UCSD-AML1 (cell line): Measurements from ENCODE around the gene BACH2.
"Not testable (repeated sequence)": the region's sequence is repeated elsewhere in the genome, so short reads cannot be mapped to it uniquely, and the experiment has no call there.

ENCODE experiments used
- DNase-seq: peaks from one replicate; lab custom pipeline; 2025; ENCODE audit not compliant: unreplicated experiment; lab: John Stamatoyannopoulos, UW

The BACH2 gene

DNA sequence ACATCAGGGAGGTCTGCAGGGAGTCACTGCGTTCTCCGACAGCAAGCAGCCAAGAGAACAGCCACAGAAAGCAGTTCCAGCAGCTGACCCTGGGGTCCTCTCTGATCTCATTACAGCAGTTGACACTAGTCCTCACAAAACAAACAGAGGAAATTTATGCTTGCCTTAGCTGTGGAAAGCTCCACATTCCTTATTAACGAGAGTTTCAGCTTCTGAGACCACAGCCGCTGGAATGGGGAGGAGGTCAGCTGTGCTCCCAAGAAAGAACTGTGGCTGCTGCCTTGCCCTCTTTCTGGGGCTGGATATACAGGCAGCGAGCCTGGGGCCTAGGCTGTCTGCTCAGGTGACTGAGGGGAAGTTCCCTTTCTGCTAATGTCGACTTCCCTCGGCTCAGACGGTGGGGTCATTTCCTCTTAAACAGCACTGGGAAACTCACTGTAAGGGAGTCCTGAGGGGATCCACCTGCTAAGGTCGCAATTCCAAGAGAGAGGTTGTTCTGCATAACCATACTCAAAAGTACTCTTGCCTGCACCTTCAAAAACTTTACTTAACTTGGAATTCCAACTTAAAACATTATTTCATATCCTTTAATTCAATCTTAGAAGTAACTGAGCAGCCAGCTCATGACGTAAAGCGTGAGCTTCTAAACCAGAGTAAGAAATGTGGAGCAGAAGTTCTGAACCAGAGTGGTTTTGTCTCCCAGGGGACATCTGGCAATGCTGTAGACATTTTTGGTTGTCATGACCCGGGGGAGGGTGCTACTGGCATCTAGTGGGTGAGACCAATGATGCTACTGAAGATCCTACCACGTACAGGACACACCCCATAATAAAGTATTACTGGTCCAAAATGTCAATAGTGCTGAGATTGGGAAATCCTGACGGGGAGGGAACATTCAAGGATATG is 80.3 kb downstream of the BACH2 start:
- DNase-seq: peak; percentile 37

DNA sequence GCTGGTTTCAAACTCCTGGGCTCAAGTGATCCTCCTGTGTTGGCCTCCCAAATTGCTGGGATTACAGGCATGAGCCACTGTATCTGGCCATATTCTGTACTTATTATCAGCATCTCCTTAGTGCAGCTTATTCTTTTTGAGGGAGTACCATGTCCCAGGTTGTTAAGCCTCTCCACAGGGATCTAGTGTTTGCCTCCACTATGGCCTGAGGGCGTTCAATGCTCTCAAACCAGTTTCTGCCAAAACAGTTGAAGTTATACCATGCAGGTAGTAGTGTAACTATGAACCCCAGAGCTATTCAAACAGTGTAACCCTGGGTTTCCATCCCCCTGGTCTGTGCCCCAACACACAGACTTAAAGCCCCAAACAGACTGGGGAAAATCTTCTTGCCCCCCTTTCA is 81.7 kb downstream of the BACH2 start:
- no peak for DNase-seq

DNA sequence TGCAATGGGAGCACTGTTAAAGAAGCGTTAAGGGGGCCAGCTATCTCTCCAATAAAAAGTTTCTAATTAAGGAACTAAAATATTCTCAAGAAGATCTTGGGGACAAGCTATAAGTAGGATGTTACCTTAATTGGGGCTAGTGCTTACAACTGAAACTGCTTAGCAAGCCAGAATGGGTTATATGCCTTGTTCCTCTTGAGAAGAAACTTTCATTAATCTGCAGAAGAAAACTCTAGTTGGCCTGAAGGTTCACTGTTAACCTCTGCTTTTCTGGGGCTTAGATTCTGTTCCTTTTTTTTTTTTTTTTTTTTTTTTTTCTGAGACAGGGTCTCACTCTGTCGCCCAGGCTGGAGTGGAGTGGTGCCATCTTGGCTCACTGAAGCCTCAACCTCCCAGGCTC is 82.2 kb downstream of the BACH2 start:
- no peak for DNase-seq

DNA sequence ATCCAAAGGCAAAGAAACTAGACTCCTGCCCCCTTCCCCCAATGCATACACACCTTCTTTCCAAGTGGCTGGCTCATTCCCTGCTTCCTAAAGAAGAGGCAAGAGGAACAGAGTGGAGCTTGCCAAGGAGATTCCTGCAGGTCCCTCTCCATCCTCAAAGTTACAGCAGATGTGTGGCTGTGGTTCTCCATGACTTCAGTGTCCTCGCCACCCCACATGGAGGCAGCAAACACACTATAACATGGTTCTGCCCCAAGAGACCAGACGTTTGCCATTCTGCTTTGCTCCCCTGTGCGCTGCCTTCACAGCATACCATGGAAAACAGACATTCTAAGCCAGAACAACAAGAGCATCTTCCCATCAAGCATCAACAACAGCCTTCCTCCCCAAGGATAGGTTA is 84.4 kb downstream of the BACH2 start:
- peak; percentile 18 for DNase-seq

DNA sequence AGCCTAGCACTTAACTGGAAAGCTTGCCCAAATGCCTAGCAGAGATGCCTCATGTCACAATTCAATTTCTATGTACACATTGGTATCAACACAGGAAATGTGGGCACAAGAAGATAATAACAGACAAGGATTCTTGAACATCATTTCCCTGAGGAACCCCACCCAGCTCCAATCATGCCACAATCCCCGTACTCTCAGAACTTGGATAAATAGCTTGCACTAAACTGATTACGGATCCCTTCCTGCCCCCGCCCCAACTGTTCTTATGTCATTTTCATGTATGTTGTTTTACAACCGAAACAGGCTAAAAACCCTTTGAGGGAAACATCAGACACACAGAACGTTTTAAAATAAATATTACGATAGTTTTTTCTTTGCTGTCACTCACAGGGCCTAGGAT is 87.1 kb downstream of the BACH2 start:
- DNase-seq: no peak

DNA sequence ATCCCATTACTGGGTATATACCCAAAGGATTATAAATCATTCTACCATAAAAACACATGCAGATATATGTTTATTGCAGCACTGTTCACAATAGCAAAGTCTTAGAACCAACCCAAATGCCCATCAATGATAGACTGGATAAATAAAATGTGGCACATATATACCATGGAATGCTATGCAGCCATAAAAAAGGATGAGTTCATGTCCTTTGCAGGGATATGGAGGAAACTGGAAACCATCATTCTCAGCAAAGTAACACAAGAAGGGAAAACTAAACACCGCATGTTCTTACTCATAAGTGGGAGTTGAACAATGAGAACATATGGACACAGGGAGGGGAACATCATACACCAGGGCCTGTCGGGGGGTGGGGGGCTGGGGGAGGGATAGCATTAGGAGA is 88.0 kb downstream of the BACH2 start:
- not testable (repeated sequence) for DNase-seq

DNA sequence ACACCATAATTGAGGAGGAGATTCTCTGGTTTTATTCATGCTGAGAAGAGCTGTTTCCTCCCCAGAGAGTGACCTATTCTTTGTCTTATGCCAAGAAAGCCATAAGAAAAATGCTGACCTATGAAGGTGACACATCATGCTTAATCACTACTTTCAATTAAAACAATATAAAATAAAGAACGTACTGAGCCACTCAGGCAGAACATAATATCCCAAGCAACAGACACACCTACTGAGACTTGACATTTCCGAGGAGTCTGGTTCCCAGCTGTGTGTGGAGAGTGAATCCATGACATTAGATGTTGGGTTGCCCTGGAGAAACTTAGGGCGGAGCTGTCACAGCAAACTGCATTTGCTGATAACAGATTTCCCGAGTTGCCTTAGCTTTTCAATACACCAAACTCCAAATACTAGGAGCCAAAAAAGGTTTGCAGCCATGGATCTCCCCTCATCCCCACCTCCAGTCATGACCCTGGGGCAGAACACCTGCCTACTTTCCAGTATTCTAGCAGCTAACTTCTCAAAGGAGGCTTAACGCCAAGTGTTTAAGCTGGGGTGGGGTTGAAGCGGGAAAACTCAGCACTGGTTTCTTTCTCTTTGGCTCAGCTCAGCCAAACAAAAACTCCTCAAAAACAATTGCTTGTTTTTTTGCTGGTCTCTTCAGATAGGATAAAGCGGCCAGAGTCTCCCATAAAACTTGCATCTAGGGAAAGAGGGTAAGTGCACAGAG is 92.2 kb downstream of the BACH2 start:
- no peak for DNase-seq

DNA sequence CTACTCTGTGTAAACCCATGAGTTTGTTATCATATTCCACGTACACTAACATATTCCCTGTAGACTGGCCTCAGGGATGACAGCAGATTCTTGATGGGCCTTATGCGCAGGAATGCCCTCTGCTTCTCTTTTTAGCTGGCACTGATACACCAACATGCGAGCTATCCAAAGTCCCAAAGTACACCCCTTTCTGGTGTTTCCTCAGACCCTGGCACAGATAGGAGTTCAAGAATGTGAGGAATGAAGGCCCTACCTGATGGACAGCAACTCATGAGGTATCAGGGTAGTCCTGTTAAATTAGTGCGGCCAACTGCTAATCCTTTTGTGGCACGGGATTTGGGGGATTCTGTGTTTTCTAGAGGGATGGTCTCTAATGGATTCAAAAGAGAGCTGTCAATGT is 93.0 kb downstream of the BACH2 start:
- no peak for DNase-seq

DNA sequence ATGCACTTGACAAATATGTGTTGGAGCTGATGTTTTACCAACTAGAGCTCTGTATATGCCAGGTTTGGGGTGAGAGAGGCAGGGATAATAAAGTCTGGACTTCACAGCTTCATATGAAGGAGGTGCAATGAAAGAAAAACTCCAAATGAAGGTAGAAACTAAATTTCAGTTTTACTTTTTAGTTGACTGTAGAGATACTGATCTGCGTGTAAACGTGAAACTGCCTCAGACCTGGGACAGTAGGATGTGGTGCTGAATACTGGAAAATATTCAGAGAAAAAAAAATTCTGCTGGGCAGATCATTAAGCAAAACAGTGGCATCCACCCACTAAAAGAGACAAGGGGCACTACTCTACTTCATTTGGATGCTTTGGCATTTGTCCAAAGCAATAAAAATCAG is 94.5 kb downstream of the BACH2 start:
- no peak for DNase-seq

DNA sequence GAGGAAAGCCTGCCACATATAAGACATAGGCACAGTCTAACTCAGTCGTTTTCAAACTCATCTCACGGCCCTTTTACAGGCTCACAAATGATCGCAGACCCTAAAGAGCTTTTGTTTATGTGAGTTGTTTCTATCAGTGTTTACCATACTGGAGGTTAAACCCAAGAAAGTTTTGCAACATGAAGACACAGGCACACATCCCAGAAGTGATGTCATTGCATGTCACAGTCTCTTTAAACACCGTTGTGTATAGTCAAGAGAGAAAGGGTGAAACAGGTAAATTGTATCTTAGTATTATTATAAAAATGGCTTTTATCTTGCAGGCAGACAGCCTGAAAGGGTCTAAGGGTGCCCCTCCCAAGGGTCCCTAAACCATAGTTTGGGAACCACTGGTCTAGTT is 96.7 kb downstream of the BACH2 start:
- DNase-seq: no peak

DNA sequence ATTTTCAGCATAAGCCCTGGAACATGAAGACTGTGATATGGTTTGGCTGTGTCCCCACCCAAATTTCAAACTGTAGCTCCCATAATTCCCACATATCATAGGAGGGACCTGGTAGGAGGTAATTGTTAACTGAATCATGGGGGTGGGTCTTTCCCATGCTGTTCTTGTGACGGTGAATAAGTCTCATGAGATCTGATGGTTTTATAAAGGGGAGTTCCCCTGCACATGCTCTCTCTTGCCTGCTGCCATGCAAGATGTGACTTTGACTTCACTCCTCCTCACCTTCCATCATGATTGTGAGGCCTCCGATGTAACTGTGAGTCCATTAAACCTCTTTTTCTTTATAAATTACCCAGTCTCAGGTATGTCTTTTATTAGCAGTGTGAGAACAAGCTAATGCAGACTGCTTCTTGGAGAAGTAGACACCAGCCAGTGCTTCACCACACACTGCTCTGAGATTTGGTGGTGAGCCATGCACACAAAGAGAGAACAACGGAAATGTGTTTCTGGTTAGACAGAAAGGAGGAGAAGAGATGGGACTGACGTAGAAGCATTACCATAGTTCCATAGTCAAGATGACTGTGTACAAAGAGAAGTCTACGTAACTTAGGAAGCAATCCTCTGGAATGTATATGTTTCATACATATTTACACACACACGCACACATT is 97.8 kb downstream of the BACH2 start:
- DNase-seq: no peak

DNA sequence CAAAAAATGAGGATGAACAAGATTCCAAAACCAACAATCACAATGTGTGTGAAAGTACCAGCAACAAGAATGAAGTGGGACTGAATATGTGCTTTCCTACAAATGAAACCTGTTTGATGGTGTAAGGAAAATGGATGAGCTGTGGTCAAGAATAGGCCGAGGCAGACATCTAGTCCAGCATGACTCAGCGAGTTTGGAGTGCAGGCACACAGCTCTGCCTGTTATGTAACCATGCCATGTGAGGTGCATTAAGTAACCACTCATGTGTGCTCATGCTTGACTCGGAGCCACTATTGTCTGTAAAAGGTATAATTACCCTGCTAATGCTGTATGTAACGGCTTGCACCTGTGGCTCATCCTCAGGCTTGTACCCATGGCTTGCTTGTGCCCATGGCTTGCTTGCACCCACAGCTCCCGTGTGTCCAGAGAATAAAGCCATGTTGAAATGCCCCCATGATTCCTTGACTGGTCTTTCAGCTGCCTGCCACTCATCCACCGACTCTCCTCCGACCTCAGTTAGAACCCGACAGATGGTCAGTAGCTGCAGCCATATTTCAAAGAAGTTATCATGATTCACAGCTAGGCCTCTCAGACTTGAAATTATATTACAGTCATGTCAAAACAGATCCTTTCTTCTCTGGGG is 98.7 kb downstream of the BACH2 start:
- no peak for DNase-seq

DNA sequence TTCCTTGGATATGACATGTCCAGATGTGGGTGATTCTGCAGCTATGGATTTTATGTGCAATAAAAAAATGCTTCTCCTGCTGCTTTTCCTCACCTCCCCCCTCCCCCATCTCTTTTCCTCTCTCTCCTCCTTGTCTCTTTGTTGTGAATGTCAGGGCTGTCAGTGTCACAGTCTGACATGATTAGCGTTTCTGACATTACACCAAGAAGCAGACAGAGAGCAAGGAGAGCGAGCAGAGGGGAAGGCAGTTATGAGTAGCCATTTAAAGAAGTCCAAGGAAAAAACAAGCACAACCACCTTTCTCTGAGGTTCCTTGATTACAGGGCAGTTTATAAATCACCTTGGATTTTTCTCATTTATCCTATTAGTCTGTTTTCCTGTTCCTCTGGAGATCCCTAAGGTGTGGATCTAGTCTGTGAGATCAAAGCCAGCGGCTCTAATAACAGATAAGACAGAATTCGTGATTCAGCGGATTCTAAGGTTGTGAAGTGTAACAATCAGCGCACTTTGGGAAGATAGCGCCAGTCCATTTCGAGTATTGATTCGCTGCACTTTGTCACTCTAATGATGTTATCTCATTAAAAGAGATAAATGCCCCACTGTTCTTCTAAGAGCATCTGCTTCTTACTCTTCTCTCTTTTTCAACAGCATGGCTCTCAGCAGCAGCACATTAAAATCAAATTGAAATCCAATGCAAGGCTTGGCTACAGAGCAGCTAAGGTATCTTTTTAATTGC is 101.4 kb downstream of the BACH2 start:
- no peak for DNase-seq

DNA sequence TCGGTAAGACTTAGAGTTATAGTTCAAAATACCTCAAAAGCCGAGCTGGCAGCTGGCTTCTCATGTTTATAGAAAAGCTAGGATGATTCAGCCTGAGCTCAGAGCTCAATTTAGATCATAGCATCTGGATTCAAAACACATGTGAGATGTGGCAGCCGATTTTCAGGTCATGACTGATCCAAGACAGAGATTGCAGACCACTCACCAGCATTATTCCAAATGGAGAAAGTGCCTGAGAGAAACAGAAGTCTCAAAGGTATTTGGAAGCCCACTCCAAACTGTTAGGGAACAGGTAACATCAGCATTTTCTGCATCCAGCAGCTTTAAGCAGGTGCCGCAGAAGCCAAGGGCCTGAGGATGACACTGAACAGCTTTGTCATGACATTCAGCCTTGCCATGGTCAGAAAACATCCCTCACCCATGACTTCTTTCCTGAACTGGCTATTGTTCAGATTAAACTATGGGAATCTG is 102.2 kb downstream of the BACH2 start:
- no peak for DNase-seq

DNA sequence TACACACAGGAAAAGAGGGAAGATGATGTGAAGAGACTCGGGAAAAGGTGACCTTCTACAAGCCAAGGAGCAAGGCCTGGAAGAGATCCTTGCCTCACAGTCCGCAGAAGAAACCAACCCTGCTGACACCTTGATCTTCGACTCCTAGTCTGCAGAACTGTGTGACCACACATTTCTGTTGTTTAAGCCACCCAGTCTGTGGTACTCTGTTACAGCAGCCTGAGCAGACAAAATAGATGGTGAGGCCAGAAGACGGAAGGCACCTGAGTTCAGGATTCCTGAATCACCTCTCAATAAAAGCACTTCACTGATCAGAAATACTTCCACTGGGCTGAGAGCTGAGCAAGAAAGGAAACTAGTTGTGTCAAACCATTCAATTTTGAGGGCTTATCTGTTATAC is 103.3 kb downstream of the BACH2 start:
- DNase-seq: no peak

DNA sequence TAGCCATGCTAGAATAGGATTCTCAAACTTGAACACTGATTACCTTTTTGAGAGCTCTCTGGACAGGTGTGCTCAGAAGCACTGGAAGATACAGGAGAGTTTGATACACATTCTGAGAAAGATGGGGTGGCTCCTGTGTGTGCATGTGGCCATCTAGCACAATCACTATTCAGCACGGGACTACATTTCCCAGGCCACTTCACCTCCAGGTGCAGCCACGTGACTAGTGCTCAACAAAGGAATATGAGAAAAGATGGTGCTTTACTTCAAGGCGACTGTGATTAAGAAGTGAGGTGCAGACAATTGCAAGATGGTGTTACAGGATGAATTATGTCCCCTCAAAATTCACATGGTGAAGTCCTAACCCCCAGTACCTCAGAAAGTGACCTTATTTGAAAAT is 103.8 kb downstream of the BACH2 start:
- no peak for DNase-seq

DNA sequence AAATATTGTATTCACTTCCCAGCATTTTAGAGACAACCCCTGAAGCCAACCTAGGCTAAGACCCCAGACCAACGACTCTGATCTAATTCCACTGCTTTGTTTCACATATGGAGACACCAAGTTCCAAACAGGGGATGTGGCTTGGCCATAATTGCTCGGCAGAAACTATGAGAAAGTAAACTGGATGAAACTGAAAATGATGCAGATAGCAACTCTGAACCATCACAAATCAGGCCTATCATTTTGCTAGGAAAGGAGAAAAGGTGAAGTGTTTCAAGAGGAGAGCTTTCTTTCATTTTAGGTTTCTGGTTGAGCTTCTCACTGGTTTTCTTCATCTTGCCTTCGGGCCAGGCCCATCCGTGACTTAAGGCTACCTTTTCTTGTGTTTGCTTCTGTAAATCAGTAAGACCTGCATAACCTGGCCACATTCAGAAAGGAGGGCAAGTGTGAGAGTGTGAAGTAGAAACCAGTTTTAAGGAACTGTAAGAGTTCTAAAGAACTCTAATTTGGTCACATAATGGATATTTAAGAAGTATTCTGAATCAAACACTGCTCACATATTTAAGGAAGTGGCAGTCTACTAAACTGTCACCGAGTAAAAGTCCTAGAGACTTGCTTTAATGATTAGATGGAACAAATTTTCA is 105.8 kb downstream of the BACH2 start:
- no peak for DNase-seq

DNA sequence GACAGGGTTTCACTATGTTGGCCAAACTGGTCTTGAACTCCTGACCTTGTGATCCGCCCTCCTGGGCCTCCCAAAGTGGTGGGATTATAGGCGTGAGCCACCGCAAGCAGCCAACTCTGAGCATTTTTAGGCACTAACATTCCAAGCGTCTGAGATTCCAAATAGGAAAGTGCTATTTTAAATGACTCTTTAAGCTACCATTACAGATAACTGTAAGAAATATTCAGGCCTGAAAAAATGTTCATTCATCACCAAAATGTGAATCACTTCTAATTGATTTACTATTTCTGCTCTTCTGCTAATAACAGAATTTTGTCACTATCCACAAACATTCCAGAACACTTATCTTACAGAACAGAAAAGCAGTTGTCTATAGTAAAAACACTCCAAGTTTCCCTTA is 106.5 kb downstream of the BACH2 start:
- no peak for DNase-seq

DNA sequence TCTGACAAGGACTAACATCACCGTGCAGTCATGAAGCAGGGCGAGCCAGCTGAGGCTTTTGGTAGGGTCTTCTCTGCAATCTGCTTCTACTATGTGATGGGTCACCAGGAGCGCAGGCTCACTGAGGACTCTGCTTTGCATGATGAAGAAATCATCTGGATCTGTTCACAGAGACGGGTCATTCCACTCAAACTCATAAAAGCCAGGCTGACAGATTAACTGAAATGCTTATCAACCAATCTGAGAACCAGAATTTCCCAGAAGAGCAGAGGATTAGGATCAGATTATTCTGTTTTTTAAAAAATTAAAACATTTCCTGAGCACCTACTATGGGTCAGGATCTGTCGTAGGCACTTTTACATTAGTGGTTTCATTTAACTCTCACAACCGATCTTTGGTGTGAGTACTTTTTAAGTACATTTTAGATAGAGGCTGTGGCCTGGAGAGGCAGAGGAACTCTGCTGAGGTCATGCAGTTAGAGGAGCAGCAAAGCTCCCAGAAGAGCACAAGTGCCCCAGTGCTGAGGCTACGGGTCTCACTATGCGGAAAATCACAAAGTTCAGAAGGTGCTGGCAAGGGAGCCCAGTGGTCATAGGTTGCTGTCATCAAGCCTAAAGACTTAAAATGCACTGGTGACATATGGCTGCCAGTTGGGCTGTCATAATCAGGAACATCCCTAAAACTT is 109.1 kb downstream of the BACH2 start:
- no peak for DNase-seq
